DMS 273 (cell line): ENCODE data around the gene AGO1.
"Not testable (repeated sequence)": the region's sequence is repeated elsewhere in the genome, so short reads cannot be mapped to it uniquely, and the experiment has no call there.

Source experiments
- DNase-seq: peaks from one replicate; lab custom pipeline; 2025; ENCODE audit not compliant: unreplicated experiment; lab: John Stamatoyannopoulos, UW

The AGO1 gene

DNA sequence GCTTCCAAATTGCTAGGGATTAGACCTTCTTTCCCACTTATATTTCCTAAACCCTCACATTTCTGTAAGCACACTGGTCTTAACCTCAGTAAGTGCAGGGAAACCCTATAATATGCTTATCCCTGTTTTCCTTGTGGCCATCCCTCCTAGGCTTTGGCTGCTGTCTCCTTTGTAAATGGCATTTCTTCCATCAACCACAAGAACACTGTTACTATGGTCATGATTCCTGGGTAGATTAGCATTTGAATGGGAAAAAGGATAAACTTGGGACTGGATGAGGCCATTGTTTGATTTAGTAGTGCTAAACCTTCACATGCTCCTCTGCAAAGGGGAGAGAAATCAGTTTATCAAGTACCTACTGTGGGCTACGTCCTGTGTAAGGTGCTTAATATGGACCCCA, 31.7 kb downstream of the AGO1 start:
- DNase-seq, result no peak

DNA sequence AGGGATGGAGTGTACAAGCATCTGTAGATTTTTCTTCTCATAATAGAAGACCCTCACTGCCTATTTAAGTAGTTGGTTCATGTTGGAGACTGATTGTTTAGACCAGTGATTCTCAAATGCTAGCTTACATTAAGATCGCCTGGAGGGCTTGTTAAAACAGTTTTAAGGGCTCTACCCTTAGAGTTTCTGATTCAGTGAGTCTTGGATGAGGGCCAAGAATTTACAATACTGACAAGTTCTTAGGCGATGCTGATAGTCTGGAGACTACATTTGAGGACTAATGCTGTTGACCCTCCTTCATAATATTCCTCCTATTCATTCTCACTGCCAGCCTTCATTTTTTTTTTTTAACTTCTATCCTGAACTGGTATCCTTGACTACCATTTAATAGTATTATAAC, 32.7 kb downstream of the AGO1 start:
- no peak for DNase-seq

DNA sequence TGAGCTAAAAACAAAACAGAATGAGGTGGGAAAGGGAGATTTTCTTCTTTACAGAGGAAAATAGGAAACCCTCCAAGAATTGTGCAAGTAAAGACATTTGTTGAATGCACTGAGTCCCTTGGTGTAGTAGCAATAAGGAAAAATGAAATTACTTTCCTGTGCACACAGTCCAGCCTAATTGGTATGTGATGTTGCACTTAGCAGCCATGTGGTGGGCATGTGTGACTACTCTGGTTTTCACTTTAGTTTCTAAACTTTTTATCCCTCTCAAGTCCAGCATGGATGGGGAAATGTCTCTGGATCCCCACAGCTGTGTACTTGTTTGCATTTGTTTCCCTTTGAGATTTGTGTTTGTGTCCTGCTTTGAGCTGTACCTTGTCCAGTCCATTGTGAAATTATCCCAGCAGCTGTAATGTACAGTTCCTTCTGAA, 40.8 kb downstream of the AGO1 start:
- DNase-seq, result no peak

DNA sequence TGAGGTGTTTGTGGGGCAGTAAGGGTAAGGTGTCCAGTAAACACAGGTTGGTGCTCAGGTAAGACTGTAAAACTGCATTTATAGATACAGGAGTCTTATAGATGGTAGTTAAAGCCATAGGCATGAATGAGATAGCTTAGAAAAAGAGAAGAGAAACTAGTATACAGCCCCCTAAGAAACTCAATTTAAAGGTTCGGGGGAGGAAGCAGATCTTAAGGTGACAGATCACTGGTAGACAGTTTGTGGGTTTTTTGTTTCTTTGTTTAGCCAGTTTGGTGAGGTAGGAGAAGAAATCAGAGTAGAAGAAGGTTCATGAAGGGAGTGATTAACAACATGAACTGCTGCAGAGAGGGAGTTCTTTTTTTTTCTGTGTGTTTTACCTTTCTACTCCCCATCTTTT, 41.8 kb downstream of the AGO1 start:
- no peak for DNase-seq

DNA sequence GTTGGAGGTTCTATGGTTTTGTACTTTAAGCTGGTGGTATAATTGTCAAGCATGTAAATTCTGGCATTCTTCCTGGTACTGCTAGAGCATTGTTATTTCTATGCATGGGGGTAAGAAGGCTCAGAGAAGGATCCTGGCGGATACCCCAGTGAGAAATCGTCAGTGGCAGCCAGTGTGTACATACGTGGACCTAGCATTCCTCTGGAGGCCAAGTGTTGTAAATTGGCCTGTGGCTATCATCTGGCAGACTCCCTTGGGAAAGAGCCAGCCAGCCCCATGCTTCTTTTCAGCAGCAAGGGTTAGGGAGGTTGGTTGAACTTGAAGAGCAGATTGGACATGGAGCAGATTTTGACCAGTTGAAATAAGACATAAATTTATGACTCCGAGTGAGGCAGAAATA, 42.7 kb downstream of the AGO1 start:
- peak; percentile 13 for DNase-seq

DNA sequence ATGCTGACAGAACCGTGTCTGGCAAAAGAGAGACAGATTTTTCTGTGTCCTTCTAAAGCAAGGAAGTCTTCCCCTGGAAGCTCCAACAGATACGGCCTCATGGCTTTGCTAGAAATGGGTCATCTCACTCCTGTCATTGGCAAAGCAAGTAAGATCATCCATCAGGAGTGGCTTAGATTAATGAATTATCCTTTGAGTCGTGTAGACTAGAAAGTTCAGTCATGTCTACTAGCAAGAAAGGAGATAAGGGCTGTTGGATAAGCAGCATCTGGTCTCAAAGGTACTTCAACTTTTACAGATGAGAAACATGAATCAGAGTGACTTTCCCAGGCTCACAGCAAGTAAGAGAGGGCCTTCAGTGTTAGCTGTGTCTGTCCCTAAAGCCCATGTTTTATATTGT, 44.5 kb downstream of the AGO1 start:
- DNase-seq, result no peak

DNA sequence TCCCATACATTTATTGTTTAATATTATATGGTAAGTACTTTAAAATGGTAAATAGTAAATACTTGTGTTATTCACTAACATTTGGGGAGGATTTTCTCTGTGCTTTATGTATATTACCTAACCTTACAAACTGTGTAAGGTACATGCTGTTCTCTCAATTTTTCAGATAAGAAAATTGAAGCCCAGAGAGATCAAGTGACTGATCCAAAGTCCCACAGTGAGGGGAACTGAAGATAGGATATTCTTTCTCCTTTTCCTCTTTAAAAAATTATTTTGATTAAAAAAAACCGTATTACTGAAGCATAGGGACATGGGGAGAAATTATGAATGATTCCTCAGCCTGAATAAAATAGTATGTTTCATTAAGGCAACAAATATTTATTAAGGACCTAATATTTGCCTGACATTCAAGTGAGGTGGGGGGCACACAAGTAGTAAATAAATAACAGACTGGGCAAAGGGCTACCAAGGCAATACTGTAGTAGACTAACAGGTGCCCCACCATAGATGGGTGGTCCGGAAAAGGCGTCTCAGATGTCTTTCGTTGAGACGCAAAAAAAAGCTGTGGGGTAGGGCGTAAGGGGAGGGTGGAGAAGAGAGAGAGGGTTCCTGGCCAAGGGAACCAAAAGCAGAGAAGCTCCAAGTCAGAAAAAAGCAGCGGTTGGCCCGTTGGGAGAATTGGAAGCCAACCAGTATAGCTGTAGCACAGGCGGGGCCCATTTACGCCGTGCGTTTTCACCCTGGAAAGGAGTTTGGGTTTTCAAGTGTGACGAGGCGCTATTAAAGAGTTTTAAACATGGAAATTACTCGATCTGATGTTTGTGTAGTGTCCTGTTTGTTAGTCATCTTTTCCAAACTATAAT, 47.0 kb downstream of the AGO1 start:
- peak; percentile 86 for DNase-seq

DNA sequence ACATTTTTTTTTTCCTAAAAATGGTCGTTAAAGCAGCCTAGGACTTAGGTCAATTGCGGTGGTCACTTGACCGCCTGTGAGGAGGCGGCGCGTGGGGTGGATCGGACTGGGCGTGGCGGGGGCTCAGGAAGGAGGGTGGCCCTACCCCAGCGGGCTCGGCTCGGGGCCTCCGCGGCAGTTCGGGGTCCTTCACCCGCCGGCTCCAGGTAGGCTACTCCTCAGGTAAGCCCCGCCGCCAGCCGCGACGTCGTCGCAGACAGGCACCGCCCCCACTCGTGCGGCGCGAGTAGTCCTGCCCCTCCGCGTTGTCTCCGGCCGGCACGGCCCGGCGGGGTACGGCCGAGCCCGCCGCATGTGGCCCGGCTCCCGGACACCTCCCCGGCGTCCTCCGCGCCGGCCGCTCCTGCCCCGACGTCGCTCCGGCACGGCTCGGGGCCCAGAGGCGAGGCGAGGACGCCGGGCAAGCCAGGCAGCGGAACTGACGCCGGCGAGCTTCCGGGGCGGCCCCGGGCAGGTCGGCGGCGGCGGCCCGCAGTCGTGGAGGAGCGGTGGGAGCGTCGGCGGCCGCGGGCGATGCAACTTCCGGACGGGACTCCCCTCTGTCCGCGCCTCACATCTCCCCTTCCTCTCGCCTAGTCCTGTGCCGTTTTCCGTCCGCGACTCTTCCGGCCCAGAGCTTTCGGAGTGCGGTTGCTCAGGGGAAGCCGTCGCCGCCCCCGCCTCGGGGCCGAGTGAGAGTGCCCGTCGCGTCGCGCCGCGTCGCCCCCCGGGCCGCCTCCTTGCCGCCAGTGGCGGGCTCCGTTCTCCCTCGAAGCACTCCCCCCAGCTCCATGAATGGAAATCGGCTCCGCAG, 47.8 kb downstream of the AGO1 start, which contains the start of gene AGO3:
TSS of gene AGO3 (plus strand) at position 513 of the 853 bp plus-strand sequence. CDS start at position 835, 322 bp downstream.
- peak; percentile 96 for DNase-seq

DNA sequence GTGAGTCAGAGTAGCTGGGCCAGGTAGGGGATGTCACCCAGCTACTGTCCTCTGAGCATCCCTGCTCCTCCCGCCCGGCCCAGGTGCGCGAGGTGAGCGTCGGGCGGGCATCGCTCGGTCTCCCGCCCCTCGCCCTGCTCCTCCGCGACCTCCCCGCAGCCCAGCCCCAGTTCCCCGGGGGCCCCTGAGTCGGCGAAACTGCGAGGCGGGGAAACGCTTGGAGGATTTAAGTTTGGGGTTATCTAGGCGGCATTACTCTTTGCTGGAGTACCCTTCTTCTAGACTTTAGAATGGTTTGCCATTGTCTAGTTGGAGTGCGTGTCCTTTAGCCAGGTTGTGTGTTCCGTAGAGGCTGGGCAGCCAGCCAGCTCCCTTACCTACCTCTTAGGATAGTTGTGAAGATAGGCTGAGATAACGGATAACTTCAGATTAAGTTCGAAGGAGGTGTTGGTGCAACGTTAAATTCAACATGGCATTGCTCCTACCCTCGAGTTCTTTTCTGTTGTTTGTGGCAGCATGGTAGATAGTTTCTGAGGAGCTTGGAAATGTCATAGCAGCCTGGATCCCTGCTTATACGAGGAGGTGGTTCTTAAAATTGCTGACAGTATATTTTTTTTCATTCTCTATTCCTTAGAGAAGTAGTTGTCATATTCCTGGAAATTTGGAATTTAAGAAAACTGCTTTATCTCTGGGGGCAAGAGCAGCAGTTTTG, 48.6 kb downstream of the AGO1 start:
- DNase-seq, result peak; percentile 74

DNA sequence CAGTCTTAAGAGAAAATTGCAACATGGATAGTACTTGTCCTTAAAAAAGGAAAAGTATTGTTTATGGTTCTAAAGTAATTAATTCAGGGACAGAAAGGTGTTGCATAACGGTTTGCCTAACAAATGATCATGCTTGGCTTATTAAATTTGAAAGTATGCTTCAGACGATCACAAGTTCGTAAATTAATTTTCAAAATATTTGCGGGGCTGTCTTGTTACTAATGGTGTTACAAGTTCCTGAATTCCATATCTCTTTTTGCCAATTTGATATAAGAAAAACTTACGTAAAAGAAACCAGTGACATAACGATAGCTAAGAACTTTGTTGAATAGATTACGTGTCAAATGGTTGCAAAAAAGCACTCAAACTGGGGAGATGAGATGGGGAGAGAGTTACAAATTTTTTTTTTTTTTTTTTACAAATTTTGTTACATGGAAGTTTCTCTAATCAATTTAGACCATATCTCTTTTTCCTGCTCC, 49.2 kb downstream of the AGO1 start:
- DNase-seq, result no peak

DNA sequence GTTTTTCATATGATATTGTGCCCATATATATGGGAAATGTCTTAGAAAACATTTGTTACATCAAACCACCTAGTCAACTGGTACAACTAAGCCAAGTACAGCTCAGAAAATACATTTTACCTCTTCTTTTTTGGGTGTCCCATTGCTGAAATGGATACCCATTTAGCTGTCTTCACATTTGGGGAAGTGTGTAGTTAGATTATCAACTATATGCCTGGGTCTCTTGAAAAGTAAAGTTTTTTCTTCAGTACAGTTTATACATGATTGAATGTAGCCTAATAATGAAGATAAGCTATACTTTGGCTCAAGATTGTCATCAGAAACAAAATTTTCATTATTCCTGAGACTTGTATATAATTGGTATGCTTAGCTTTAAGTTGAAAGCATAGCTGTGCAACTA, 49.9 kb downstream of the AGO1 start:
- DNase-seq, result no peak

DNA sequence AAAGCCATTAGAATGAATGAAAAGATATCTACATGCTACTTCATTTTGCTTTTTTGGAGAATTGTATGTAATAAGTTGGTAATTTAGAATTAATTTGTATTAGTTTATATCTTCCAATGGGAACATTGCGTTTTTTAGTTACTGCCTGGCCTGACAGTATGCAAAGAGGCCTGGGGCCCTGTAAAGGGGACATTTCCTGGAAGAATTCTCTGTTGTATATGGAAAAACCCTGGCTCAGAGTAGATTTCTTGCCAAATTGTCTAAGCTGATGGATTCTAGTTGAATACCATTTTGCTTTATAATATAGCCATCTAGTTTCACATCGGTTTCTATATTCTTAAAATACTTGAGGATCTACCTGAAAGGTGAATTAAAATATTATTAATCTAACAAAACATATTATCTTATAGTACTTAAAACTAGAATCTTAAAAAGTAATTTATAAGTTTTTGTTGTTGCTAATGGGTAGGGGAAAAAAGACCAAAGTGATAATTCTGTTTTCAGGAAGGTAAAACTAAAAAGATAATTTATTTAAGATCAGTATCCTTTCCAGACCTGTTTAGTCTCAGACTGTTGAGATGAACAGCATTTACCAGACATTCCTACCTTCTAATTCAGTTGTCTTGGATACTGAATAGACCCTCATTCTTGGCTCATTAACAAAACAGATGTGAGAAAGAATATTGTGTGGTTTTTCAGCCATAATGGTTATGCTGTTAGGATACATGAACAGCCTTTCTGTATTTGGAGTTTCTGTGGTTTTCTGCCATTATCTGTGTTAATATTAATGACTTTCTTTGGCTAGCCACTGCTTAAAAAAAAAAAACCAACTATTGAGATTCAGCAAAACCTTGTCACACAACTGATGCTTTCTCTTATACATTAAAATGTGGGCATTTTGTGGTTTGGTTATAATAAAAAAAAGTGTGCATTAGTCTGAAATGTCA, 52.7 kb downstream of the AGO1 start:
- DNase-seq, result no peak

DNA sequence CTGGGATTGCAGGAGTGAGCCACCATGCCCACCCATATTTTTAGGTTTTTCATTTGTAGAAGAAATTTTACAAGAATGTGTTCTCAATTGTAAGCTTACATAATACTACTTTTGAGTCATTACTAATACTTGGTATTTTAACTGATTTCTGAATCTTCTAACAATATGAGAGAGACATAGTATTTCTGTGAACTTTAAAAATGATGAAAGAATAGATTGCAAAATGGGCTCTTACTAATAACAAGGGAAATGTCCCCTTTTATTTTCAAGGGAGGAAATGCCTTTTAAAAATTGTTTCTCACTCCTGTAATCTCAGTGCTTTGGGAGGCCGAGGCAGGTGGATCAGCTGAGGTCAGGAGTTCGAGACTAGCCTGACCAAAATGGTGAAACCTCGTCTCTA, 53.8 kb downstream of the AGO1 start:
- DNase-seq, result no peak

DNA sequence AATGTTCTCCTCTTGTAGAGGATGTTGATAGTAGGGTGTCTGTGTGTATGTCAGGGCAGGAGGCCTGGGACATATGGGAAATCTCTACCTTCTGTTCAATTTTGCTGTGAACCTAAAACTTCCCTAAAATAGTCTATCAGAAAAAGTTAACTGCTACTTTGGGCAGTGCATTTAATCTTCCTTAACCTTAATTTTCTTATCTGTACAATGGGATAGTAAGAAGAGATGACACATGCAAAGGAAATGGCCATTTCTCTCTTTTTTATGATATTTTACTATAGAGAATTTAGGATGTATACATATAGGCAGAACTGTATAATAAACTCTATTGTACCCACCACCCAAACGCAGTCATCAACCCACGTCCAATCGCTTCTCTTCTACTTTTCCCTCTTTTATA, 56.5 kb downstream of the AGO1 start:
- DNase-seq, result no peak

DNA sequence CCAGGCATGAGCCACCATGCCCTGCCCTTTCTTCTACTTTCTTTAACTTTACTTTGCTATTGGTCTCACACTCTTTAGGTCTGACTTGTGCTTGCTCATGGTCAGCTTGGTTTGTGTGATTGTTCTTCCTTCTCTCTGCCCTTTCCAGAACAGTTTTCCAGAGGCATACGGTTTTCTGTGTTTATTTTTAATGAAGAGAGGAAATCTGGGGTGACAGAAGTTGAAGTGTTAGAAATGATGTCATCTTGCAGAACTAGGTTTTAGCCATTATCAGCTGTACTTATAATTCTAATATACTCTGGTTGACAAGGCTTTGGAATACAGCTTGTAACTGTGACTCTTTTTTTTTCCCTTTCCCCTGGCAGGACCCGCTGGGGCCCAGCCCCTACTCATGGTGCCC, 62.3 kb downstream of the AGO1 start:
- no peak for DNase-seq

DNA sequence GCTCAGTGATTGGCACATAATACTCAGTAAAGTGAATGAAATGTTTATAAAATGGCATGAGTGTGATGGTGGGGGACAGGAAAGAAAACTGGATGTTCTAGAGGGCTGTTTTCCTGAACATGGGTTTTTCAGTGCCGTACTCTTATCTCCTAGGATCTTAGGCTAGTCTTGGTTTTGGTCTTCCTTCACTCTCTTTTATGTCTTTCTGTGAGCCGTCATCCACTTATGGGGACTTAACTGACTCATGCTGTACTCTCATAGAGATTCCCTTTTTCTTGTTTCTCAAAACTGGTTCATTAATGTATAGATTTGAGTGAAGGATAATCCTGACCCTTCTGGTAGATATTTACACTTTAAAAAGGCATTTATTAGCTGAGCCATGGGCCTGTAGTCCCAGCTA, 64.5 kb downstream of the AGO1 start:
- no peak for DNase-seq

DNA sequence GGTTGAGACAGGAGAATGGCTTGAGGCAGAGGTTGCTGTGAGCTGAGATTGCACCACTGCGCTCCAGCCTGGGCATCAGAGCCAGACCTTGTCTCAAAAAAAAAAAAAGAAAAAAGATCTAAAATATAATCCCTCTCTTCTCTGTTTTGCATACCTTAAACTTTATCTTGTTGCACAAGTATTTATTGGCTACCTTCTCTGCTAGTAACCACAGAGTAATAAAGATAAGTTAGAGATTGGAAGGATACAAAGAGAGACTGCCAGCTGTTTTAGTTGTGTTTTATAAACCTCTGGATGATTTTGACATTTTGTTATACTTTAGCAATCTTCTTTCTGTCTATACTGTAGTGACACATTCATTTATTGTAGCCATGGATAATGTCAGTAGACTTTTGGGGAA, 75.5 kb downstream of the AGO1 start:
- DNase-seq, result no peak

DNA sequence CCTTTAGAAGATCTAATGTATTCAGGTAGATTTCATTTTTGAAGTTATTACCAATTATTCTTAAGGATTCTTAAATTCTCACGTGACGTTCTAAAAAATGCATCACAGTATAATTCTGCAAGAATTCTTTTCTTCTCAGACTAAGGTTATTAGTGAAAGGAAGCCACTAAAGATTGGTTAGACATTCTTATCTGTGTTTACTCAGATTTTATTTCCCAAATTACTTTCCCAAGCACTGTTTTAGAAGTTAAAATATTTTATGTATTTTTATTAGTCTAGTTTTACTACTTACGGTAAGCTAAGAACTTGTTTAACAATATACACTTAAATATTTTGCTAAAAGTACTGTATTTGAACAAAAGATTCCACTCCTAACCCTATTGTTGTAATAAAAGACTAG, 76.3 kb downstream of the AGO1 start:
- no peak for DNase-seq

DNA sequence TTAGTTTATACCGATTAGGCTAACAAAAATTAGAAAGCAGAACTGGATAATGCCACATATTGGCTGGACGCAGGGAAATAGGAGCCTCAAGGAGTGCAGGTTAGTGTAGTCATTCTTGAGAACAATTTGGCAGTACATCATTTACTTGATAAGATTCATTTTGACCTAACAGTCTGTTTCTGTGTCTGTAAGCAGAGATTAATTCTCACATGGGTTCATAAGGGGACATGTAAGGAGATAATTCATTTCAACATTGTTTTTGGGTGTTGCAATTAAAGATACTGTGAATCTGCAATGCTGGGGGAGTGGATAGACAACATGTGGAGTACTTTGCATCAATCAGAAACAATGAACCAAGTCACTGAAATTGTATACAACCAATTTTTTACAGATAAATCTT, 79.9 kb downstream of the AGO1 start:
- no peak for DNase-seq

DNA sequence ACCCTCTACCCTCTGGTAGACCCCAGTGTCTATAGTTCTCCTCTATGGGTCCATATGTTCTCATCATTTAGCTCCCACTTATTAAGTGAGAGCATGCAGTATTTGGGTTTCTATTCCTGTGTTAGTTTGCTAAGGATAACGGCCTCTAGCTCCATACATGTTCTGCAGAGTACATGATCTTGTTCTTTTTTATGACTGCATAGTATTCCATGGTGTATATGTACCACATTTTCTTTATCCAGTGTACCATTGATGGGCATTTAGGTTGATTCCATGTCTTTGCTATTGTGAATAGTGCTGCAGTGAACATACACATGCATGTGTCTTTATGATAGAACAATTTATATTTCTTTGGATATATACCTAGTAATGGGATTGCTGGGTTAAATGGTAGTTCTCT, 81.3 kb downstream of the AGO1 start:
- DNase-seq, result not testable (repeated sequence)
